Esophagus squamous epithelium (tissue), 4 donors: Measurements from ENCODE around the gene SLC2A4RG.

Source experiments
- CTCF ChIP-seq, 6 experiments: fragments of 450-650 bp in 4 of 6; fragments of 200-600 bp in 2 of 6; sonication (generic) in 2 of 6; IDR thresholded peaks; one replicate each; pipeline ENCODE4 v1.5.1; 2016 to 2019; ENCODE audit warnings: antibody characterized with exemption in 6 of 6, mild to moderate bottlenecking in 4 of 6, moderate library complexity in 4 of 6
- POLR2A ChIP-seq, 4 donors: fragments of 450-650 bp; IDR thresholded peaks; one replicate each; pipeline ENCODE4 v1.6.1; 2017; ENCODE audit warnings: antibody characterized with exemption in 4 of 4, mild to moderate bottlenecking in 4 of 4, moderate library complexity in 3 of 4

- TF ChIP-seq CTCF (IDR thresholded peaks at IDR 0.05) (no peak), POLR2A (IDR thresholded peaks at IDR 0.05) (no peak)
Measured at GRCh38 chr20:63748070-63748933, 8.7 kb downstream of the SLC2A4RG start.
